Right kidney (tissue), 9 donors: ENCODE measurements around the gene POTEC.
"Not testable (repeated sequence)": the region's sequence is repeated elsewhere in the genome, so short reads cannot be mapped to it uniquely, and the experiment has no call there.

Experiments used
- DNase-seq: peaks from one replicate; pipeline ENCODE4 v3.0.0-alpha.2; 2016
- long read RNA-seq, 8 donors: transcript quantifications; one replicate each; lab custom pipeline, GENCODE V29; 2026

Gene POTEC
- long read RNA-seq, donor 1 = 0 reads
- long read RNA-seq, donor 2 = 0 reads
- long read RNA-seq, donor 3 = 0 reads
- long read RNA-seq, donor 4 = 0 reads
- long read RNA-seq, donor 5 = 0 reads
- long read RNA-seq, donor 6 = 0 reads
- long read RNA-seq, donor 7 = 0 reads
- long read RNA-seq, donor 8 = 0 reads

- not testable (repeated sequence) for DNase-seq
These were observed at the start of gene POTEC for GRCh38 chr18:14543446-14543964. TSS of gene POTEC (minus strand) at chr18:14543600. CDS start at chr18:14543146, 454 bp downstream.

DNA sequence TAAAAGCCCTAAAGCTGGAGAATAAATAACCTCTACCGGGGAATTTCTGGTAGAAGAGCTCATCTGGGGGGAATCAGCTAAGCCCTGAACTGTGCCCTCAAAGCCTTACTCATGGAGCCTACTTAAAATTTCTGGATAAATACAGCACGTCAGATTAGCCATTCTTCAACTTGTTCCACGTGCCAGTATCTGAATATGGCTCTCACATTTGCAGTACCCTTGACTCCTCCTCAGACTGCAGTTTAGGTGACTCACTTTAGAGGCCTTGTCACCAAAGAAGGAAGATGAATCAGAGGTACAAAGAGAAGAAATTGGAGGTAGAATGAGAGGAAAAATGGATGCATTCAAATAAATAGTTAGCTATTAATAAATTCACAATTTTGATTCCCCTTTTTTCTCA is 34.6 kb upstream of the POTEC start:
- DNase-seq = no peak

GRCh38 chr18:14559502-14559901 is 16.1 kb upstream of the POTEC start:
- DNase-seq = not testable (repeated sequence)

GRCh38 chr18:14531659-14532058 is 11.7 kb downstream of the POTEC start:
- DNase-seq = not testable (repeated sequence)

GRCh38 chr18:14510707-14511106 is 32.7 kb downstream of the POTEC start:
- not testable (repeated sequence) for DNase-seq

GRCh38 chr18:14503691-14504090 is 39.7 kb downstream of the POTEC start:
- DNase-seq = not testable (repeated sequence)

DNA sequence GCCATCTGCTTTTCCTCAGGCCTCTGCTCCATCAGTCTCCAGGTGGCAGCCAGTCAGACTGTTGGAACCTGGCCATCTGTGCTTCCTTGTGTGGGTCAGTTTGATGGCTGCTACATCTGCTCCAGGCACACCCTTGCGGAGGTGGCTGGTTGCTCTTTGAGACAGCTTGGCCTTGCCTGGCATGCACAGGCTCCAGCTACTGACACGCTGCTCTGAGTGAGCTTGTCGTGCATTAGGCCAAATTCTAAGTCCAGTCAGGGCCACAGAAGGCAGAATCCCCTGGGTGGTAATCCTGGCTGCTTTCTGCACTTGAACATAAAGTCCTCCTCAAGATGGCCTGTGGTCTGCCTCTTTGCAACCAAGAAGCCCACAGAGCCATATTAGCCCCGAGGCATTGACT is 41.5 kb downstream of the POTEC start:
- DNase-seq = not testable (repeated sequence)

DNA sequence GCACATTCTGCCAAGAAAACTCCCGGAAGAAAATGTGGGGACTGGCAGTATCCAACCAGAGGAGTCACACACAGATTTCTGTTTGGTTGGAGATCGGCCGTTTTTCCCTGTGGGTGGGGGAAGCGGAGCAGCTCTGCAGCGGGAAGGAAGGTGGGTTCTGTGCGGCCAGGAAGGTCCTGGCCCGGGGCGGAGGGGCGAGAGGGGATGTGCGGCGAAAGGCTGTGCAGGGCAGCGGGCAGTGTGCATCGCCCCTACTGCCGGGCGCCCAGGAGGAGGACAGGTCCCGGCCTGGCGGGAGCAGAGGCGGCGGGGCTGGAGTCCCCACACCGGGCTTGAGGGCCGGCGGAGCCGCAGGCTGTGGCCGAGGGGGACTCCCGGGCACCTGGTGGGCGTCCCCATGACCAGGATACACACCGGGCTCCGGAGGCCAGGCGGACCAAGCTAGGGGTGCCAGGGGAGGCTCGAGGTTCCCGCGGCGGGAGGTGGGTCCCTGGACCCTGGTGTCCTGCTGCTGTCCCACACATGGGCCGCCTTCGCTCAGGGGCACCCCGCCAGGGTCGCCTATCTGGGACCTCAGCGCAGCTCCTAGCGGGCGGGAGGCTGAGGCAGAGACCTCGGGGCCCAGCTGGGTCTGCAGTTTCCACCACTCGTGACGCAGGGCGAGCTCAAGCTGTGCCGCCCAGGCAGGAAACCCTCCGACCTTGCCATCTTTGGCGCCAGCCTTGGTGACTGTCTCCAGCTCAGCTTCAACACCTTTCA is 54.0 kb downstream of the POTEC start:
- not testable (repeated sequence) for DNase-seq

DNA sequence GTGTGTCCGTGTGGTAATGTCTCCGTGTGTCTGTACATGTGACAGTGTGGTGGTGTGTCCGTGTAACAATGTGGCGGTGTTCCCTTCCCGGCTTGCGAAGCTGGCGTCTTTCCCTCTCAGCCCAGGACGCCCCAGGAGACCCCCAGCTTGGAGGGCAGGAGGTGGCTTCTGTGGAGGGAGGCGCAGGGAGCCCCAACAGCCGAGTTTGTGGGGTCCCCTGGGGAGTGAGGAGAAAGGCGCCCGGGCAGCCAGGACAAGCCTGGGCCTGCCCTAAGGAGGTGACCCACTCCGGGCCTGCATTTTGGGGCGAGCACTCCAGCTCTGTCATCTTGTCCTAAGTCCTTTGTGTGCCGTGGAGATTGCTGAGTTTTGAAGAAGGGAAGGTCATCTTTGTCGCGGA is 54.6 kb downstream of the POTEC start:
- not testable (repeated sequence) for DNase-seq

- DNase-seq = not testable (repeated sequence)
These were observed 56.3 kb downstream of the POTEC start for GRCh38 chr18:14486926-14487580.

DNA sequence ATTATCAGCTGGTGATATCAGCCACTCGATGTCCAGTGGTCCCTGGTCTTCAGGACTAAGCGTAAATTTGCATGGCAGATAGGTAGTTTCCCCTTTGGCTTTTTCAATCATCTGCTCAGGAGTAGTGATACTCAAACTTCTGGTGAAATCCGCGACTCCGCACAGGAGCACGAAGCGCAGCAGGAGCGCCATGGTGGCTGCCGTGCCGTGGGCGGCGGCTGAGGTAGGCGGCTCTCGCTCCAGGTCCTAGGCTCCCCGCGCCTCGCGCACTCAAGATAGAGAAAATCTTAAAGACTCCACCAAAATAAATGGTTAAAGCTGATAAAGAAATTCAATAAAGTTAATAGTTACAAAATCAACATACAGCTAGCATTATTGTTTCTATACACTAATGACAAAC is 64.3 kb downstream of the POTEC start:
- not testable (repeated sequence) for DNase-seq

GRCh38 chr18:14475520-14475919 is 67.9 kb downstream of the POTEC start:
- not testable (repeated sequence) for DNase-seq

DNA sequence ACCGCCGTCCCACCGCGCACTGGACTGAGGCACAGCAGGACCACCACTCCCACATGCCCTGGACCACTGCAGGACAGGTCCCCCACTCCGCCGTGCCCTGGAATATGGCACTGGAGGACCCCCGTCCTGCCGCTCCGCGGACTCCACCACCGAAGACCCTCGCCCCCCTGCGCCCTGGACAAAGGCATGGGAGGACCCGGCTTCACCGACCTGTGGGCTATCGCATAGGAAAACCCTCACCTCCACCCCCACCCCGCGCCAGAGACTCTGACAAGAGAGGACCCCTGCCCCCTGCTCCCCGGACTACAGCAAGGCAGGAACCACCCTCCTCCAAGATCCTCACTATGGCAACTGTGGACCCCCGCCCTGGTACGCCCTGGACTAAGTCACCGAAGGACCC is 68.6 kb downstream of the POTEC start:
- not testable (repeated sequence) for DNase-seq

DNA sequence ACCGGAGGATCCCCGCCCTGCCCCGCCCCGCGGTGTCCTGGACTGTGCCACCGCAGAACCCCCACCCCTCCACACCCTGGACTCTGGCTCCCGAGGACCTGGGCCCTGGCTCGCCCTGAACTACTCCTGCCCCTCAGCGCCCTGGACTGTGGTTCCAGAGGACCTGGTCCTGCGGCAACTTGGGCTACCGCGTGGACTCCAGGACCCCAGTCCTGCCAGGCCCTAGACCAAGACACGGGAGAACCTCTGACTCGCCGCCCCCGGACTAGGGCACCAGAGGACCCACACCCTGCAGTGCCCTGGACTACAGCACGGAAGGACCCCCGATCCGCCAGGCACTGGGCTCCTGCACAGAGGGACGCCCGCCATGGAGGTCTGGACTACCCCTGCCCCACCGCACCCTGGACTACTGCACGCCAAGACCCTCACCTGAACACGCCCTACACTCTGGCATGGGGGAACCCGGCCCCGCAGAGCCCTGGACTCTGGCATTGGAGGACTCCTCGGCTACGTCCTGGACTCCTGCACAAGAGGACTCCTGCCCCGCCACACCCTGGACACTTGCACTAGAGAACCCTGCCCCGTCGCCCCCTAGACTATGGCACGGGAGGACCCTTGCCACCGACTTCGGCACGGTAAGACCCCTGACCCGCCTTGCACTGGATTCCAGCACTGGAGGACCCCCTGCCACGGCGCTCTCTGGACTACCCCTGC is 69.2 kb downstream of the POTEC start:
- DNase-seq = not testable (repeated sequence)

DNA sequence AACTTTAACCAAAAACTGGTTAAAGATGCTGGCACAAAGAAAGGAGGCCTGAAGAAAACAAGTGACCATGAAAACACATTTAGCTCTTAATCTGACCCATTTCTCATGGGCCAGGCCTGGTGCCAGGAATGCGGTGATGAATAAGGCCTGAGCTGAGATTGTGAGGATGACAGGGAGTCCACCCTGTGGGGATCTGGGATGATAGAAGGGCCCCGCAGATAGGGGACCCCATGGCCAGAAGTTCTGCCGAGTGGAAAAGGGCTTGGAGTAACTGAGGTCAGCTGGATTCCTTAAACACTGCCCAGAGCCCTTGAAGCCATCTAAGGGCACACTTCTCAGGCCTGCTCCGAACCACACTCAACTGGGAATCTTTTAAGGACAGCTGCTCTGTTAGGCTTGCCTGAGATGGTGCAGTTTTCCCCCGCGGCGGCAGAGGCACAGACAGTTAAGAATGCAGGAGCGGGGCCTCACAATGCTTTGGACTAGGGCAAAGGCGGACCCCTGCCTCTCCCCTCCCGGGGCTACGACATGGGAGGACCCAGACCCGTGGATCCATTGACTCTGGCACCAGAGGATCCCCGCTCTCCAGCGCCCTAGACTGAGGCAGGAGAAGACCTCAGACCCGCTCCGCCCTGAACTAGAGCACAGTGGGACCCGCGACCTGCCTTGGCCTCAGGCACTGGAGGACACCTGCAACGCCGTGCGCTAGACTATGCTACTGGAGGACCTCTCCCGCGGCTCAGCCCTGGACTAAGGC is 70.0 kb downstream of the POTEC start:
- not testable (repeated sequence) for DNase-seq

DNA sequence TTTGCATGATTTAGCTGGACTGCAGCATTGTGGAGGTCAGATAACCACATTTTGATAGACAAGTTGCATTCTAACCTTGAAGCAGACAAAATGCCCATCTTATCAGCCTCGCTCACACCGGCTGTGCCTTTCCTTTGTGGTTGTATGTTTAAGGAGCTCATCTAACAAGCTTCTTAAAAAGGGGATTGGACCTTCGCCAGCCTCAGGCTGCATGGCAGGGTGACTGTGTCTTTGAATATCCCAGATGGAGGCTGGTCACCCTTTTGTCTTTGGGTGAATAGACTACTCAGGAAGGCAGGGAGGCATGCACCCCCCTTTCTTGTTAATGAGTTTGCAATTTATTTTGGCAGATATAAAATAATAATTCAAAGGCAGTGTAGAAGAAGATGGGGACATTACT is 72.1 kb downstream of the POTEC start:
- not testable (repeated sequence) for DNase-seq

DNA sequence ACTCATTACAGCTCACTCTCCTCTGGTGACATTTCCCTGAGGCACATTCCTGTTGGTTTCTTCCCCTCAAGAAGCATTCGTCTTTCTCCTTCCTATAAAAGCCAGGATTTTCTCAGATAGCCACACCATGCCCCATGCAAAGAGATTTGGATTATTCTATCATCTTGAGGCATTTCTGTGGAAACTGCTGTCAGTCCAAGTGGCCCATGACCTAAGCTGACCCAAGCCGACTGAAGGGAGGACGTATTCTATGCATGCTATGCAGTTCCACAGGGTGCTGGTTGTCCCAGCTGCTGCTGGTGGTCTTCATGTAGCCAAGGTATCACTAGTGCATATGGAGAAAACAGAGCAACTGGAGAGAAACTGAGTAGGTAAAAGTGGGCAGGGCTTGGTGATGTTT is 73.0 kb downstream of the POTEC start:
- DNase-seq = not testable (repeated sequence)

GRCh38 chr18:14470046-14470445 is 73.4 kb downstream of the POTEC start:
- DNase-seq = not testable (repeated sequence)

GRCh38 chr18:14465989-14466388 is 77.4 kb downstream of the POTEC start:
- DNase-seq = not testable (repeated sequence)
